CD4-positive, alpha-beta T cell treated with Interleukin-10 for 1 hour (primary cell): ENCODE results near the gene CCT7.

Experiments used
- DNase-seq: peaks from one replicate; pipeline ENCODE4 v3.0.0-alpha.2; 2020

The CCT7 gene

GRCh38 chr2:73269686-73270465 is 35.8 kb downstream of the CCT7 start:
- no peak for DNase-seq

GRCh38 chr2:73272270-73272669 is 38.2 kb downstream of the CCT7 start:
- DNase-seq: no peak

GRCh38 chr2:73279852-73280251 is 45.7 kb downstream of the CCT7 start:
- no peak for DNase-seq

GRCh38 chr2:73281244-73281643 is 47.1 kb downstream of the CCT7 start:
- DNase-seq: no peak

GRCh38 chr2:73282924-73283544 is 48.9 kb downstream of the CCT7 start:
- no peak for DNase-seq

GRCh38 chr2:73283545-73284295 is 49.6 kb downstream of the CCT7 start:
- no peak for DNase-seq

GRCh38 chr2:73284296-73285158 is 50.4 kb downstream of the CCT7 start, which contains the start of gene FBXO41:
FBXO41 (minus strand) TSS chr2:73284478; CDS start chr2:73269630, 14,848 bp downstream.
- DNase-seq: peak; percentile 73

GRCh38 chr2:73285159-73285739 is 51.1 kb downstream of the CCT7 start:
- DNase-seq: no peak

- DNase-seq: no peak
These were observed 52.1 kb downstream of the CCT7 start for GRCh38 chr2:73286134-73286655.

- DNase-seq: no peak
These were observed 55.2 kb downstream of the CCT7 start for GRCh38 chr2:73289304-73289703.

GRCh38 chr2:73290049-73290839 is 56.1 kb downstream of the CCT7 start:
- peak; percentile 66 for DNase-seq

- peak; percentile 60 for DNase-seq
These were observed 57.0 kb downstream of the CCT7 start for GRCh38 chr2:73291093-73291460.

- DNase-seq: no peak
These were observed 57.6 kb downstream of the CCT7 start for GRCh38 chr2:73291461-73292315.

- no peak for DNase-seq
These were observed 58.3 kb downstream of the CCT7 start for GRCh38 chr2:73292316-73292905.

GRCh38 chr2:73292906-73293533 is 58.9 kb downstream of the CCT7 start:
- DNase-seq: no peak

GRCh38 chr2:73293534-73294171 is 59.5 kb downstream of the CCT7 start, which contains the start of gene EGR4:
EGR4 (minus strand) TSS chr2:73293548; CDS start chr2:73293317, 231 bp downstream.
- DNase-seq: peak; percentile 95

GRCh38 chr2:73294239-73294638 is 60.1 kb downstream of the CCT7 start:
- DNase-seq: no peak

- DNase-seq: no peak
These were observed 61.8 kb downstream of the CCT7 start for GRCh38 chr2:73295751-73296400.
